Measurements from ENCODE around the gene HTT-AS.

HTT-AS gene

GRCh38 chr4:3042226-3042625 lies 32.1 kb downstream of the HTT-AS start:
- peaks cover 14% of the 10 kb centered on the region for H3K27me3 Mint-ChIP-seq
- H3K36me3 Mint-ChIP-seq (ENCODE audit: insufficient read depth), result peaks cover 9% of the 10 kb centered on the region
- peak overlapping the region; percentile 77 for H3K4me3 Mint-ChIP-seq
- no peaks in the 10 kb centered on the region for H3K9me3 Mint-ChIP-seq
- DNase-seq (ENCODE audit: low spot score in 2 of 2) (no peak), ATAC-seq (replicated peaks; ENCODE audit: extremely low read depth, poor library complexity, severe bottlenecking) (no peak)
- peaks cover 30% of the 10 kb centered on the region for H3K4me1 Mint-ChIP-seq
- H3K27ac Mint-ChIP-seq (ENCODE audit: low read depth), result peak overlapping the region; percentile 77

- Mint-ChIP-seq H3K9me3 (no peaks in the 10 kb centered on the region), H3K36me3 (ENCODE audit: insufficient read depth) (peaks cover 12% of the 10 kb centered on the region), H3K27ac (ENCODE audit: low read depth) (peak overlapping the region; percentile 77), H3K4me1 (peaks cover 34% of the 10 kb centered on the region), H3K4me3 (peak overlapping the region; percentile 77), H3K27me3 (peaks cover 21% of the 10 kb centered on the region)
- DNase-seq (ENCODE audit: low spot score in 2 of 2) (no peak), ATAC-seq (replicated peaks; ENCODE audit: extremely low read depth, poor library complexity, severe bottlenecking) (peak; percentile 31)
Measured at GRCh38 chr4:3041192-3042142, 32.9 kb downstream of the HTT-AS start.

- Mint-ChIP-seq H3K27me3 (peaks cover 29% of the 10 kb centered on the region), H3K36me3 (ENCODE audit: insufficient read depth) (peaks cover 12% of the 10 kb centered on the region), H3K27ac (ENCODE audit: low read depth) (no peak overlapping the region), H3K9me3 (no peaks in the 10 kb centered on the region), H3K4me3 (peak overlapping the region; percentile 77), H3K4me1 (peaks cover 27% of the 10 kb centered on the region)
- DNase-seq (ENCODE audit: low spot score in 2 of 2), result no peak
- ATAC-seq (replicated peaks; ENCODE audit: extremely low read depth, poor library complexity, severe bottlenecking), result no peak
Measured at GRCh38 chr4:3040452-3041191, 33.7 kb downstream of the HTT-AS start.

DNA sequence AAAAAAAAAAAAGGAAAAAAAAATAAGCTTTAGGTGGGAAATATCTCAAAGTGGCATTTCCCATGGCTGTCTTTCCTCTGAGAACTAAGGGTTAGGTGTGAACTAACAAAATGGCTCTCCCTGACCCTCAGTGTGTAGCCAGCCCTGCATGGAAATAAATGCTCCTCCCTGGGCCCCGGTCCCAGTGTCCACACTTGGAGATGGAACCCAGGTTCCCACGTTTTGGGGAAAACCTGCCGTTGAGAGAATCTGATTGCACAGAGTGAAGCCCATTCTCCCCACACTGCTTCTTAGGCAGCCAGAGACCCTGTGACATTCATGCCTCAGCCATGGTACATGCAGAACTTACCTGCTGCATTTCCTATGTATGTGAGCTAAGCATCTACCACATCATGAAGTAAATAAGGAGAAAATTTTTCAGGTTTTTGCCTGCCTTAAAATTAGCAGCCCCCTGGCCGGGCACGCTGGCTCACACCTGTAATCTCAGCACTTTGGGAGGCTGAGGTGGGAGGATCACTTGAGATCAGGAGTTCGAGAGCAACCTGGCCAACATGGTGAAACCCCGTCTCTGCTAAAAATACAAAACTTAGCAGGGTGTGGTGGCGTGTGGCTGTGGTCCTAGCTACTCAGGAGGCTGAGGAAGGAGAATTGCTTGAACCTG lies 34.5 kb downstream of the HTT-AS start:
- Mint-ChIP-seq H3K4me3 (no peak overlapping the region), H3K27me3 (peaks cover 31% of the 10 kb centered on the region), H3K4me1 (peaks cover 19% of the 10 kb centered on the region), H3K36me3 (ENCODE audit: insufficient read depth) (peaks cover 7% of the 10 kb centered on the region), H3K27ac (ENCODE audit: low read depth) (no peak overlapping the region), H3K9me3 (no peaks in the 10 kb centered on the region)
- DNase-seq (ENCODE audit: low spot score in 2 of 2), result no peak
- ATAC-seq (replicated peaks; ENCODE audit: extremely low read depth, poor library complexity, severe bottlenecking), result no peak

- H3K27me3 Mint-ChIP-seq, result peaks cover 31% of the 10 kb centered on the region
- H3K4me3 Mint-ChIP-seq, result peak overlapping the region; percentile 53
- DNase-seq (ENCODE audit: low spot score in 2 of 2), result no peak
- no peak for ATAC-seq (replicated peaks; ENCODE audit: extremely low read depth, poor library complexity, severe bottlenecking)
- peaks cover 15% of the 10 kb centered on the region for H3K4me1 Mint-ChIP-seq
- H3K27ac Mint-ChIP-seq (ENCODE audit: low read depth), result no peak overlapping the region
- H3K36me3 Mint-ChIP-seq (ENCODE audit: insufficient read depth), result peaks cover 7% of the 10 kb centered on the region
- no peaks in the 10 kb centered on the region for H3K9me3 Mint-ChIP-seq
Measured at GRCh38 chr4:3037957-3038461, 36.3 kb downstream of the HTT-AS start.

DNA sequence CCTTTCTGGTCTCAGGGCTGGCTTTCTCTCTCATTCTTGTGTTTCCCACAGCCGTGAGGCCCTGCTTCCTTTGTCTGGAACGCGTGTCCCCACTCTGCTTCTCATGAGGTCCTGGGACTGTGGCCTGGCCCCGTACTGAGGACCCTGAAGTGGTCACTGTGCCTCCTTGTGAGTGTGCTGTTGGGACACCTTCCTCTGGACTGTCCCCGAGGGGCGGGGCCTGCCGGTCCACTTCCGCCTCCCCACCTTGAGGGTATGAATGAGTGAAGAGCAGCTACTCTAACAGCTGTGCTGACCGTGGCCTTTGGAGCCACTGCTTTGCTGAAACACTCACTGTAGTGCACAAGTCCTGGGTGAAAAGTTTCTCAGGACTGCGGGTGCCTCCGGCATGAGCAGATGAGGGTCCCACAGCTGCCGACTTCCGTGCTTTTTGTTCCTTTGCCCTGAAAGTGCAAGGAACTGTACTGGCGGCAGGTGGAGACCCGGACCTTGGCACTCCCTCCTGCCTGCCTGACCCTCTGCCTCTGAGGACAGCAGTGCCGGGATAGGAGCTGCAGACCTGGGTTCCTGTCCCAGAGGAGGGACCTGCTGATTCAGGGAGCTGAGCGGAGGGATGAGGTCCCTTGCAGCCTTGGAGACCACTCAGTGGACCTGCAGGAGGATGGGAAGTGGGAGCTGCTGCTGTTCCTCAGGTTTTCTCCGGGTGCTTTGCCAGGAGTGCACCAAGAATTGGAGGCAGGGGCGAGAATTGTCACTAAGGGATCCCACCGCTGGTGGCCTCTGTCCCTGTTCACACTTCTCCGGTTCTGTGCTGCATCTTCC lies 38.0 kb downstream of the HTT-AS start:
- DNase-seq (ENCODE audit: low spot score in 2 of 2) (no peak), ATAC-seq (replicated peaks; ENCODE audit: extremely low read depth, poor library complexity, severe bottlenecking) (no peak)
- no peaks in the 10 kb centered on the region for H3K9me3 Mint-ChIP-seq
- H3K4me1 Mint-ChIP-seq, result peaks cover 15% of the 10 kb centered on the region
- no peak overlapping the region for H3K27ac Mint-ChIP-seq (ENCODE audit: low read depth)
- H3K4me3 Mint-ChIP-seq, result no peak overlapping the region
- peaks cover 5% of the 10 kb centered on the region for H3K36me3 Mint-ChIP-seq (ENCODE audit: insufficient read depth)
- H3K27me3 Mint-ChIP-seq, result peaks cover 31% of the 10 kb centered on the region

GRCh38 chr4:3035674-3036073 lies 38.7 kb downstream of the HTT-AS start:
- Mint-ChIP-seq H3K27ac (ENCODE audit: low read depth) (no peak overlapping the region), H3K27me3 (peaks cover 37% of the 10 kb centered on the region), H3K4me1 (peaks cover 15% of the 10 kb centered on the region), H3K4me3 (no peak overlapping the region), H3K36me3 (ENCODE audit: insufficient read depth) (peaks cover 5% of the 10 kb centered on the region), H3K9me3 (no peaks in the 10 kb centered on the region)
- ATAC-seq (replicated peaks; ENCODE audit: extremely low read depth, poor library complexity, severe bottlenecking), result no peak
- DNase-seq (ENCODE audit: low spot score in 2 of 2), result no peak

DNA sequence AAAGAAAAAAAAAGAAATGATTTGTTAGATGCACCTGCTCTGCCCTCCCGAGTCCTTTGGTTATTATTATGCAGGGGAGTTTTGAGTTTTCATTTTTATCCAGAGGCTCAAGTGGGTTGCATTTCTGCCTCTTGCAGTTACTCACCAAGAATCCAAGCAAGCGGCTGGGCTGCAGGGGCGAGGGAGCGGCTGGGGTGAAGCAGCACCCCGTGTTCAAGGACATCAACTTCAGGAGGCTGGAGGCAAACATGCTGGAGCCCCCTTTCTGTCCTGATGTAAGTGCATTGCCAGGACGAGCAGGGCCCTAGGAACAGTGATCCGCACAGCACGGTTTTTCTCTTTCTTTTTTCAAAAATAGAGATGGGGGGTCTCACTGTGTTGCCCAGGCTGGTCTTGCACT lies 39.1 kb downstream of the HTT-AS start:
- H3K4me1 Mint-ChIP-seq, result peaks cover 15% of the 10 kb centered on the region
- no peak overlapping the region for H3K27ac Mint-ChIP-seq (ENCODE audit: low read depth)
- no peak for DNase-seq (ENCODE audit: low spot score in 2 of 2)
- no peaks in the 10 kb centered on the region for H3K9me3 Mint-ChIP-seq
- peaks cover 41% of the 10 kb centered on the region for H3K27me3 Mint-ChIP-seq
- no peak for ATAC-seq (replicated peaks; ENCODE audit: extremely low read depth, poor library complexity, severe bottlenecking)
- no peak overlapping the region for H3K4me3 Mint-ChIP-seq
- H3K36me3 Mint-ChIP-seq (ENCODE audit: insufficient read depth), result peaks cover 5% of the 10 kb centered on the region

- Mint-ChIP-seq H3K36me3 (ENCODE audit: insufficient read depth) (peaks cover 5% of the 10 kb centered on the region), H3K4me3 (no peak overlapping the region), H3K9me3 (no peaks in the 10 kb centered on the region), H3K27ac (ENCODE audit: low read depth) (no peak overlapping the region), H3K27me3 (peaks cover 44% of the 10 kb centered on the region), H3K4me1 (peaks cover 15% of the 10 kb centered on the region)
- no peak for DNase-seq (ENCODE audit: low spot score in 2 of 2)
- no peak for ATAC-seq (replicated peaks; ENCODE audit: extremely low read depth, poor library complexity, severe bottlenecking)
Measured at GRCh38 chr4:3034231-3034630, 40.1 kb downstream of the HTT-AS start.

GRCh38 chr4:3031357-3032082 lies 42.8 kb downstream of the HTT-AS start:
- no peak overlapping the region for H3K4me3 Mint-ChIP-seq
- H3K27me3 Mint-ChIP-seq, result peaks cover 24% of the 10 kb centered on the region
- H3K36me3 Mint-ChIP-seq (ENCODE audit: insufficient read depth), result no peaks in the 10 kb centered on the region
- no peaks in the 10 kb centered on the region for H3K4me1 Mint-ChIP-seq
- no peaks in the 10 kb centered on the region for H3K9me3 Mint-ChIP-seq
- DNase-seq (ENCODE audit: low spot score in 2 of 2) (no peak), ATAC-seq (replicated peaks; ENCODE audit: extremely low read depth, poor library complexity, severe bottlenecking) (no peak)
- H3K27ac Mint-ChIP-seq (ENCODE audit: low read depth), result no peak overlapping the region

DNA sequence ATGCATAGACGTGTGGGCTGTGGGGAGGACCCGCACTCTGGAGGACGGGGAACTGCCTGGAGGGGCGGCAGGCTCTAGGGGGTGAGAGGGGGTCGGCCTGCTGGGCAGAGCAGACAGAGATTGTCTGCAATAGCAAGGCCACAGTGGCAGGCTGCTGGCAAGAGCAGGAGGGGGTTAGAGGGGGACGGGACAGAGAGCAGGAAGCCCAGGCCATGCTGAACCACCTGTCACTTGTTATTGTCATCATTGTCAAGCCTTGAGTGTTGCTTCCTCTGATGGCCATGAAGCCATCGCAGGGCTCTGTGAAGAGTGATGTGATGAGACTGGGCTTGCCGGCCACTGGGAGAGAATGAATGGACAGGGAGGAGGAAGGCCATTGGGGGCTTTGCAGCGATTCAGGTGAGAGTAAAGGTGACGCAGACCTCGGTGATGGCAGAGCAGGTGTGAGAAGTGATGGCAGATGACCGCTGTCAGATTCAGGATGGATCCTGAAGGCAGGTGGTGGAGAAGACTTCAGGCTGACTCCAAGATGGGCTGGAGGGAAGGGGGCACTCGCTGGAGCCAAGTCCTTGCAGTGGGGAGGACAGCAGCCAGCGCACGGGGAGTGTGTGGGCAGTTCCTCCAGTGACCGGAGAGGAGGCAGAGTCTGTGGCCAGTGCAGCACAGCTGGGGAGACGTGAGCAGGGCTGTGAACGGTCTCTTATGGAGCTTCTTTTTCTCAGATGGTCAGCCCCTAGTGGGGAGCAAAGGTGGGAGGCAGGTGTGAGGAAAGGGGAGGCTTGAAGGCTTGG lies 43.6 kb downstream of the HTT-AS start:
- Mint-ChIP-seq H3K27ac (ENCODE audit: low read depth) (no peak overlapping the region), H3K4me3 (no peak overlapping the region), H3K4me1 (no peaks in the 10 kb centered on the region), H3K9me3 (no peaks in the 10 kb centered on the region), H3K27me3 (peaks cover 17% of the 10 kb centered on the region), H3K36me3 (ENCODE audit: insufficient read depth) (no peaks in the 10 kb centered on the region)
- ATAC-seq (replicated peaks; ENCODE audit: extremely low read depth, poor library complexity, severe bottlenecking) (no peak), DNase-seq (ENCODE audit: low spot score in 2 of 2) (no peak)
